Smooth muscle cell of the brain vasculature (primary cell): Measurements from ENCODE around the gene ST6GALNAC1.

Experiments used
- DNase-seq: peaks from one replicate; pipeline ENCODE4 v3.0.0-alpha.2; 2012; ENCODE audit warnings: low read depth, low spot score

Gene ST6GALNAC1

GRCh38 chr17:76581515-76581914 is 62.0 kb downstream of the ST6GALNAC1 start:
- no peak for DNase-seq

GRCh38 chr17:76579281-76579680 is 64.3 kb downstream of the ST6GALNAC1 start:
- DNase-seq: no peak

GRCh38 chr17:76578376-76578775 is 65.2 kb downstream of the ST6GALNAC1 start:
- no peak for DNase-seq

- no peak for DNase-seq
Measured at GRCh38 chr17:76577876-76578275, 65.7 kb downstream of the ST6GALNAC1 start.

DNA sequence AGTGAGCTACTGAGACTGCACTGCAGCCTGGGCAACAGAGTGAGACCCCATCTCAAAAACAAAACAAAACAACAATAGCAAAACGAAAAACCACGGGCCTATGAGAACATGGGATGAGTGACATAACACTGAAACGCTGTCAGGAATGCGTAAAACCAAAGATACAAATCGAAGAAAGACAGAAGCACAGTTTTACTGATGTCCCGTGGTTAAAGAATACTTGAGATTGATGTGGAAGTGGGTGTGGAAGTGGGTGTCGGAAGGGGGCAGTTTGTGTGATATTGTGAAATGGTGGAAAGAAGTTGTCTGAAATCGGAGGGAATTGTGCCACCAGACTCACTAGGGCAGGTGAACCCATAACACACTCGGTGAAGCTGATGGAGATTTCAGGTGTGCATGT is 67.4 kb downstream of the ST6GALNAC1 start:
- no peak for DNase-seq

DNA sequence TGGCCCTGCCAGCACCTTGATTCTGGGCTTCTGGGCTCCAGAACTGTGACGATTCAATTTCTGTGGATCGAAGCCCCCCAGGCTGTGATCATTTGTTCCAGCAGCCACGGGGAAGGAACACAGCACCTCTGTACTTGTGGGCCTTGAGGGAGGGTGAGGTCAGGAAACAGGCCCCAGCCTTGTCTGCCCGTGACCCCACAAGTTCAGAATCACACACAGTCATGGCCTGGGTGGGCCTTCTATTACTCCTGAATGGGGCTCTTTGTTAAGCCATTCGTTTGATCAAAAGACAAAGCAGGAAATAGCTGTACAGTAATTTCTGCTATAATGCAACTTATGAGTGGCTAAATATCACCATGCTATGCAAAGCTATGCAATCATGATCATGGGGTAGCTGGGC is 68.0 kb downstream of the ST6GALNAC1 start:
- no peak for DNase-seq
